Measurements from ENCODE around the gene MYT1.
A peak's percentile ranks its signal among the peaks of the same experiment; 100 is the strongest.

Gene MYT1

DNA sequence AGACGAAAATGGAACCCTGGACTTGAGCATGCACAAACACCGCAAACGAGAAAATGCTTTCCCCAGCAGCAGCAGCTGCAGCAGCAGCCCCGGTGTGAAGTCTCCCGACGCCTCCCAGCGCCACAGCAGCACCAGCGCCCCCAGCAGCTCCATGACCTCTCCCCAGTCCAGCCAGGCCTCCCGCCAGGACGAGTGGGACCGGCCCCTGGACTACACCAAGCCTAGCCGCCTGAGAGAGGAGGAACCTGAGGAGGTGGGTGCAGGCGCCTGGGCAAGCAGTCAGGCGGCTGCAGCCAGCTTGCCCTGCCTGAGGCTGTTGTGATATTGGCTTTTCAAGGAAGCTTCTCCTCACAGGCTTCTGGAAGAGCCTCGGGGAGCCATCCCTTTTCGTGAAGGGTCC, 55.5 kb downstream of the MYT1 start:
- Mint-ChIP-seq H3K4me1 (peaks cover 24% of the 10 kb centered on the region), H3K36me3 (no peaks in the 10 kb centered on the region), H3K27ac (no peak overlapping the region), H3K4me3 (no peak overlapping the region), H3K9me3 (no peaks in the 10 kb centered on the region)
- DNase-seq (ENCODE audit: low spot score in 2 of 2) = no peak
- ATAC-seq = no peak

DNA sequence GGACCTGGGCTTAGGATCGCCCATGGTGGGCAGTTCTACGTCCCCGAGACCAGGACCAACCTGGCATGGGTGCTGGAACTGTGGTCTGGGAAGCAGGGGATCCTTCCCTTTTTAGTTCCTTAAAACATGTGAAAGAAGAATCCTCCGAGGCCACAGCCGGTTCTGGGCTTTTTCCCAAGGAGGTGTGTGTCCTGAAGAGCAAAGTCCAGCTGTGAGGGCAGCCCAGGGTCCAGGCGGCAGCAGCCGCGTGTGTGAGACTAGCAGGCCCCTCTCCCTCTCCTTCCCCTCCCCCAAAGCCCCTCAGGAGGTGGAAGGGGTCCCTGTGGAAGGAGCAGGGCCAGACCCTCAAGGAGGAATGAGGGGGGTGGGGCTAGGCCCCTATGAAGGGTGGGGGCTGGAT, 56.2 kb downstream of the MYT1 start:
- ATAC-seq (no peak), DNase-seq (ENCODE audit: low spot score in 2 of 2) (no peak)
- Mint-ChIP-seq H3K36me3 (no peaks in the 10 kb centered on the region), H3K4me1 (peaks cover 19% of the 10 kb centered on the region), H3K9me3 (no peaks in the 10 kb centered on the region), H3K4me3 (no peak overlapping the region), H3K27ac (no peak overlapping the region)

DNA sequence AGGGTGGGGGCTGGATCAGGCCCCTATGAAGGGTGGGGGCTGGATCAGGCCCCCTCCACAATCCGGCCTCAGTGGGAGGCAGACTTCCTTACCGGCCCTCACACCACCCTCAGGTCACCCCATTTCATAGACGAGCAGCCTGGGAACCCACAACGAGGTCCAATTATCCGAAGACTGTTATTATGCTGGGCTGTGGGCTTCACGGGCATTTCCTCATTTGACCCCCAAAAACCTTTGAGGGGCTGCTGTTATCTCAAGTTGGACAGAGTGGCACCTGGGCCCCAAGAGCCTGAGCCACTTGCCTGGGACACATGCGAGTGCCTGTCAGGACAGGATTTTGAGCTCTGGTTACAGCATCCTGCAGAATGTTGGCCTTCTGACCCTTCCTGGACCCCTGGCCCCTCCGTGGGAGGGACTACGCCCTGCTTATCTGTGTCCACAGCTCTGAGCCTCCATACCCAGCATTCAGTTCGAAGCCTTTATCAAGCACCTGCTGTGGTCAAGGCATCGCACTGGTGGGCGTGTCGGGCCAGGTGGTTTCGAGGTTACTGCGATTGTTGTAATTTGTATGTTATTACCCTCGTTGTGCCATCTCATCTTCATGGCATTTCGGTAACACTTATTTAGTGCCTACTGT, 56.8 kb downstream of the MYT1 start:
- H3K27ac Mint-ChIP-seq = no peak overlapping the region
- H3K4me3 Mint-ChIP-seq = no peak overlapping the region
- H3K4me1 Mint-ChIP-seq = peaks cover 21% of the 10 kb centered on the region
- H3K36me3 Mint-ChIP-seq = no peaks in the 10 kb centered on the region
- no peak for ATAC-seq
- H3K9me3 Mint-ChIP-seq = no peaks in the 10 kb centered on the region
- DNase-seq (ENCODE audit: low spot score in 2 of 2) = no peak

DNA sequence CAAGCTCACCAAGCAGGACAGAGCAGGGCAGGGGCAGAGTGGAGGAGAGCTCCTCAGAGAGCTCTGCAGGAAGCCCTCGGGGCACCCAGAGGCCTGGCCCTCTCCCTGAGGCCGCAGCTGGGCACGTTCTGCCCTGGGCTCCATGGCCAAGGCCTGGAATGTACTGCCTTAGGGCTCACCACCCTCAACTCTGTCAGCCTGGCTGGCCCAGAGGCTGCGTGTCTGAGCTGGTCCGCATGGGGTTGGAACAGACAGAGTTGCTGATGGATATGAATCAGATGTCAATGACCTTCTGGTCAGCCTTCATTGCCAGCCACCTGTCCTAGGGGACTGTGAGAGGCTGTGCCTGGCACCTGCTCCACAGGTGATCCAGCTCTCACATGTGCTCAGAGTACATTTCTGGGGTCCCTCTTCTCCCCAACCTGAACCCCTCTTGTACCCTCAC, 58.1 kb downstream of the MYT1 start:
- H3K9me3 Mint-ChIP-seq = no peaks in the 10 kb centered on the region
- DNase-seq (ENCODE audit: low spot score in 2 of 2) (no peak), ATAC-seq (no peak)
- no peaks in the 10 kb centered on the region for H3K36me3 Mint-ChIP-seq
- H3K4me3 Mint-ChIP-seq = no peak overlapping the region
- H3K4me1 Mint-ChIP-seq = peaks cover 31% of the 10 kb centered on the region
- no peak overlapping the region for H3K27ac Mint-ChIP-seq

DNA sequence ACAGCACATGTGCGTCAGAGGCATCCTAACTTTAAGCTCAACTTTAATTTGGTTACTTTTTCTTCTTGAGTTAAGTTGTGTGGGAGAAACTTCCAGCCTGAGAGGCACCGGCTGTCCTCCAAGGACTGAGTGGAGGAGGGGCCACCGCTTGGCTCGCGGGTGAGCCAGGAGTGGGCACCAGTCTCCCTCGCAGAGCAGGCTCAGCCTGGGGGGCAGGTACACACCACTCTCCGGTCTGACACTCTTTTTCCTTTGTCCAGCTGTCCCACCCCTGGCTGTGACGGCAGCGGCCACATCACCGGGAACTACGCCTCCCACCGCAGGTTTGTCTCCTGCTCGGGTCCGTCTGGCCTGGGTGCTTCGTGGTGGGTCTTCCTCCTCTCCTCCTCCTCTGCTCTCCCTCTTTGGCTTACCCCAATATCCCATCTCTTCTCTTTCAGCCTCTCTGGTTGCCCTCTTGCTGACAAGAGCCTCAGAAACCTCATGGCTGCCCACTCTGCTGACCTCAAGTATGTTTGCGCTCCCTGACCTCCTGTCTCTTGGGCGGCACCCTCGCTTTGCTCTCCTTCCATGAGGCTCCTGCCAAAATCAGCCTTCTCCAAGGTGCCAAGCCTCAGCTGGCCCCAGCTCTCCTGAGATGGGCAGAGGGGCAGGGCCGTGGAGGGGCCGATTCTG, 58.7 kb downstream of the MYT1 start:
- Mint-ChIP-seq H3K36me3 (no peaks in the 10 kb centered on the region), H3K9me3 (no peaks in the 10 kb centered on the region), H3K4me1 (peaks cover 34% of the 10 kb centered on the region), H3K27ac (peak overlapping the region; percentile 27), H3K4me3 (no peak overlapping the region)
- DNase-seq (ENCODE audit: low spot score in 2 of 2) (no peak), ATAC-seq (no peak)

DNA sequence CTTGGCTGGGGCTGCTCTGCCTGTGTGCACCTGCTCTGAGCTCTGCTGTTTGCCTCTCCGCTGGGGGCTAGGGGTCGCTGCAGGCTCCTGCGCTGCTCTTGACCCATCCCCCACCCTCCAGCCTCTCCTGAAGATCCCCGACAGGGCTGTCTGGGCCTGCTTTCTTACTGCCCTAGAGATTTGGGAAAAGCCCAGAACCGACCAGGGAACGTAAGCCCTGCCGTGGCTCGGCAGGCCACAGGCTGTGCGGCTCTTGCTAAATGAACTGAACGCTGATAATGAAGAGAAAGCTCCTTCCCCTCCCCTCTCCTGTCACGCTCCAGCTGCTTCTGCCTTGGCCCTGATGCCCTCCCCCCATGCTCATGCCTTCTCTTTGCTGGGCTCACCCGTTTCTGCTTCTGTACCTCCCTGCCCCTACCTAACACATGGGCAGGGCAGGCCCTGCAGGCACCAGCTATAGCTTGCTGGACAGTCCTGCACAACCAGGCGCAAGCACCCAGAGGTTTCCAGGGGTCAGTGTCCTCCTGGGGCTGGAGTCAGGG, 59.3 kb downstream of the MYT1 start:
- Mint-ChIP-seq H3K4me3 (no peak overlapping the region), H3K9me3 (no peaks in the 10 kb centered on the region), H3K4me1 (peaks cover 38% of the 10 kb centered on the region), H3K36me3 (no peaks in the 10 kb centered on the region), H3K27ac (peak overlapping the region; percentile 27)
- DNase-seq (ENCODE audit: low spot score in 2 of 2) = no peak
- ATAC-seq = no peak

DNA sequence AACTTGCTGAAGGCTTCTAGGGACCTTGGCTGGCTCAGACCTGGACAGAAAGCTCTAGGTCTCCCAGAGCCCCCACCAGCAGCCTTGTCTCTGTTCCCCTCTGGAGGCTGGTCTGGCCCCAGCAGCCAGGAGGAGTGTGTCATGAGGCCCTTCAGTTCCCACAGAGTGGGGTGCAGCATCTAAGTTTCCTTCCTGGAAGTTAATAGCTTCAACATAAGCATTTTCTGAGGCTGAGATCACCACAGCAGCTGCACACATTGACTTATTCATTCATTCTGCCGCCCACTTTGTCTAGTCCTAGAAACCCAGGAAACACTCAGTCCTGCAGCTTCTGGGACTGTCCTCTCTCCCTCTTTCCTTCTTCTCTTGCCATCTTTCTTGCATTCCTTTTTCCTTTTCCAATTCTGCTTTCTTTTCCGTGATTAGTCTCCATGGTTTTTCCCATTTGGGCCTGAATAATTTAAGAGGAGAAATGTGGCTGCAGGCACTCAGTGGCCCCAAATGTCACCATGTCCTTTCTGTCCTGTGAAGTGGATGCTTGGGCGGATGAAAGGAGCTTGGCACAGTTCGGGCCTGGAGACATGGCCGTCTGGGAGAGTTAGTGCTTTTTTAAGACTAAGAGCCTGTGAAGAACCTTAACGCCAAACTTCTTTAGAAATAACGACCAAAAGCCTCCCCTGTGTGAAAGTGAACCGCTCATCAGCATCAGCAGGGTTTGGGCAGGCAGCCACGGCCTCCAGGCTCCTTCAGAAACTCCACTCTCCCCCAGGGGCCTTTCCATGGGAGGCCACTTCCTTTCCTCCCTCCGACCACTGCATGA, 60.3 kb downstream of the MYT1 start:
- Mint-ChIP-seq H3K4me3 (no peak overlapping the region), H3K9me3 (no peaks in the 10 kb centered on the region), H3K4me1 (peaks cover 32% of the 10 kb centered on the region), H3K27ac (no peak overlapping the region), H3K36me3 (no peaks in the 10 kb centered on the region)
- DNase-seq (ENCODE audit: low spot score in 2 of 2) (no peak), ATAC-seq (peak; percentile 68)

DNA sequence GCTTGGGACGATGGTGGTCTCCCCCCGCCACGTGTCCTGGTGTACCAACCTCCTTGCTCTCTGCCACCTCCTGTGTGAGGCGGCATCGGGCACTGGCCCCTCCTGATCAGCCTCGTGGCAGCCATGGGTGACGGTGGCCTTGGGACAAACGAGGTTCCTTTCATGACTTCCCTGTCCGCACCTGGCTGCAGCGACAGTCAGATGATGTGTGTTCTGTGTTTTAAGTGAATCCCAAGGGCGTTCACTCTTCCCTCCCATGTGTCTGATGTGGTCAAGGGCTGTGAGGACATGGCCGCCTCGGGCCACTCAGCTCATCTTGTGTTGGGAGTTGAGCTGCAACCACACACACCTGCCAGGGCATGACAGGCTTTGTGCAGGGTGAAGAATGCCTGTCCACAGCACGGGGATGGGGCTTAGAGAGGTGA, 60.9 kb downstream of the MYT1 start:
- no peak for ATAC-seq
- no peak for DNase-seq (ENCODE audit: low spot score in 2 of 2)
- no peak overlapping the region for H3K4me3 Mint-ChIP-seq
- H3K27ac Mint-ChIP-seq = no peak overlapping the region
- H3K9me3 Mint-ChIP-seq = no peaks in the 10 kb centered on the region
- no peaks in the 10 kb centered on the region for H3K36me3 Mint-ChIP-seq
- H3K4me1 Mint-ChIP-seq = peaks cover 32% of the 10 kb centered on the region

DNA sequence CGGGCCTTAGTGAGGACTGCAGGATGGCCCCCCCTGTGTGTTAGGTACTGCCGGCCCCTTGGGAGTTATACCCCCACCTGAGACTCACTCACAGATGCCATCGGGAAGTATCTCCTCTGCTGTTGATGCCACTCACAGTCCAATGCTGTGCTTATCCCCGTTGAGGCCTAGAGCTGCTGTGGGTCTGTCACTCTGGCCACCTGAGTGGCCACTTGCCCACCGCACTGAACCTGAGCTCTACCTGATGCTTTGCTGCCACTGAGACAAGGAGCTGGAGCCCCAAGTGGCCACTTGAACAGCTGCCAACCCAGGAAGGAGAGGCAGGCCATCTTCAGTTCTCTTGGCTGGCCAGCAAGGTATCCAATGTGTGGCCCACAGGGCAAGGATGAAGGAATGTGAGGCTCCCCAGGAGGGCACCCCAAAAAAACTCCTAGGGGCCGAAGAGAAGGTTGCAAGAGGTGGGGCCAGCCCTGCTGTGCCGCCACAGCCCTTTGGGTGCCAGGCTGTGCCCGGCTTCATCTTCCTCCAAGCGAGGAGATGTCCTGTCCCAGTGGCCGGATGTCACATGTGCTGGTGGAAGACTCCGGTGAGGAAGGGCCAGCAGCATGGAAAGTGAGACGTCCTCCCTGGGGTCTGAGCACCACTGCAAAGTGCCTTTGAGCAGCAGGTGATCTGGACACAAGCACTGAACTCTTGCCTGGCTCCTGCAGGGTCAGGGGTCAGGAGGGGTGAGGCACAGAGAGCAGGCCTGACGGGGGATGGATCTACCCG, 61.8 kb downstream of the MYT1 start:
- ATAC-seq = no peak
- peaks cover 32% of the 10 kb centered on the region for H3K4me1 Mint-ChIP-seq
- H3K27ac Mint-ChIP-seq = peak overlapping the region; percentile 37
- no peaks in the 10 kb centered on the region for H3K9me3 Mint-ChIP-seq
- no peak overlapping the region for H3K4me3 Mint-ChIP-seq
- DNase-seq (ENCODE audit: low spot score in 2 of 2) = no peak
- H3K36me3 Mint-ChIP-seq = no peaks in the 10 kb centered on the region

DNA sequence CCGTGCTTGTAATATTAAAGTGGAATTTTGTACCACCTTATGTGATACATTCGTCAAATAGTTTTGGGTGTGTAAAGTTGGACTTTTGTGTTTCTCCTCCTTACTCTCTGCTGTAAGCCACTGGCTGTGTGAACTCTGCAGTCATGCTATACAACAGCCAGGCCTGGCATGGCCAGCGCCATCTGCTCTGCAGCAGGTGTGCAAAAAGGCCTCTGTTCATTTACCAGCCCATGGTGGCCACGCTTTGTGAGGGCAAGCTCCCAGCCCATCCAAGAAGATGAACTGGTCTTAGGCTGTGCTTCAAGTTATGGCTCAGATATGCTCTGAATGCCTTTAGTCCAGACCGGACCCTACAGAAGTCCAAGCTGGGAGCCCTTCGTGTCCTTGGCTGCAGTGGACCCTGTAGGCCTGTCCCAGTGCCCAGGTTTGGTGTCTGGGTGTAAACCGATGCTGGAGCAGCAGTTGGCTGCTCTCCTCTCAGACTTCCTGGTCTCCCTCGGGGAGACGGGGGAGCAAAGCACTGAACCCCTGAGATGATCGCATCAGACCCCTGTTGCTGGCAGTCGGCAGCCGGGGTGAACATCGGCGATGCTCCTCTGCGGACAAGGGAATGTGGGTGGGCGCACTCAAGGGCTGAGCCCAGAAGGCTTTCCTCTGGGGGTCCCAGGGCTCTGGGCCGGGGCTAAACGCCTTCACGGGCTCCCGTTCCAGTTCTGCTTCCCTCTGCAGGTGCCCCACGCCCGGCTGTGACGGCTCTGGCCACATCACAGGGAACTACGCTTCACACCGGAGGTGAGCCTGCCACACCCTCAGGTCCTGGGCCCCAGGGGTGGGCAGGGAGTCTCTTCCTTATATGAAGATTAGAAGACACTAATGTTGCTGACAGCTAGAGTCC, 62.7 kb downstream of the MYT1 start:
- Mint-ChIP-seq H3K4me1 (peaks cover 32% of the 10 kb centered on the region), H3K36me3 (no peaks in the 10 kb centered on the region), H3K9me3 (no peaks in the 10 kb centered on the region), H3K27ac (no peak overlapping the region), H3K4me3 (no peak overlapping the region)
- ATAC-seq (no peak), DNase-seq (ENCODE audit: low spot score in 2 of 2) (no peak)

DNA sequence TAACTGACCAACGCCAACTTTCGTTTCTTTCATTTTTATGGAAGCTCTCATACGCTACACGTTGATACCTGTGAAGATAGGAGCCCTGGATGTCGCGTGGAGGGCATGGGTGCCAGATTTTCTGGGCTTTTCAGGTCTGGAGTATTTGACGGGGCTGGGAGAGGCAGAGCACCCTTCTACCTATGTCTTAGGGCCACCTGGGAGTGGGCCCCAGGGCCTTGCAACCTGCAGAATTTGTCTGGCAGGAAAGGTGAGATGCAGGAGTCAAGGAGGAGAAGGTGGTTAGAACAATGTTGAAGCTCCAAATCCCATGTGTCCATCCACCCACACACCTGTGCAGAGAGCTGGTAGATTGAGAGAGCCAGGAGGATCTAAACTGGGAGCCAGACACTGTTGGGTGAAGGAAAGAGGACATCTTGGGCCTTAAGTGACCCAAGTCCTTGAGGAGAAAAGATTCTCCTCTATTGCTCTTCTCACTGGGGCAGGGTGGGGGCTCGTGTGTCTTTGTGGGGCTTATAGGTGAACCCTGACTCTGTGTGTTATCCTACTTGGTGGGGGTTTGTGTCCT, 63.9 kb downstream of the MYT1 start:
- DNase-seq (ENCODE audit: low spot score in 2 of 2) = no peak
- H3K4me1 Mint-ChIP-seq = peaks cover 32% of the 10 kb centered on the region
- H3K36me3 Mint-ChIP-seq = no peaks in the 10 kb centered on the region
- no peak for ATAC-seq
- no peak overlapping the region for H3K27ac Mint-ChIP-seq
- H3K9me3 Mint-ChIP-seq = no peaks in the 10 kb centered on the region
- H3K4me3 Mint-ChIP-seq = no peak overlapping the region

DNA sequence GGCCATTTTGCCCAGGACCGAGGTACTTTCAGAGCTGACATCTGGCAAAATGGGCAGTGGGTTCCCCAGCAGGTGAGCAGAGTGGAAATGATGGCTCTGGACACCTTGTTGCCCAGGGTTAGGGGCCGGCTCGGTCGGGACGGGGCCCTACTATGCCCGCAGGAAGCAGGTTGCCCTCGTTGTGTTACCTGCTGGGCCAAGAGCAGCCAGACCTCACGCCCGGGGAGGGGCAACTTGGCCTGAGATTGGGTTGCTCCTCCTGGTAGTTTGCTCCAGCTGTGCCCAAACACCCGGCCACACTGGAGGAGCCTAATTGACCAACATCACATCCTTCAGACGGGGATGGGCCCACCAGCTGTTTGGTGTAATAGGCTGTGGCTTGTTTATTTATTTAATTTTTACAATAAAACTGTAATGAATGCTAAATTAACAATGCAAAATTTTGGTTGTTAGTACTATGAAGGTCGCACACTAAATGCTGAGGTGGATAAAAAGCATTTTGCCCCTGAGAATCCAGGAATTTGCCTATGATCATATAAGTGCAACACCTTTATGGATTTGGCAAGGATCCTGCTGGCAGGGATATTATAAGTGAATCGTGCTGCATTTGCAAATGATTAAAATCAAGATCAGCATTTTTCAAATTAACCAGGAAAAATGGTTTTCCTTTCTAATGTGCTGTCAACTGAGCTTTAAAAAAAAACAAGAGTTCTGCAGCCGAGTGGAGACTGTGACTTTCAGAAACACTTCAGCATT, 64.7 kb downstream of the MYT1 start:
- Mint-ChIP-seq H3K36me3 (no peaks in the 10 kb centered on the region), H3K27ac (no peak overlapping the region), H3K4me3 (no peak overlapping the region), H3K9me3 (no peaks in the 10 kb centered on the region), H3K4me1 (peaks cover 30% of the 10 kb centered on the region)
- no peak for DNase-seq (ENCODE audit: low spot score in 2 of 2)
- ATAC-seq = no peak

DNA sequence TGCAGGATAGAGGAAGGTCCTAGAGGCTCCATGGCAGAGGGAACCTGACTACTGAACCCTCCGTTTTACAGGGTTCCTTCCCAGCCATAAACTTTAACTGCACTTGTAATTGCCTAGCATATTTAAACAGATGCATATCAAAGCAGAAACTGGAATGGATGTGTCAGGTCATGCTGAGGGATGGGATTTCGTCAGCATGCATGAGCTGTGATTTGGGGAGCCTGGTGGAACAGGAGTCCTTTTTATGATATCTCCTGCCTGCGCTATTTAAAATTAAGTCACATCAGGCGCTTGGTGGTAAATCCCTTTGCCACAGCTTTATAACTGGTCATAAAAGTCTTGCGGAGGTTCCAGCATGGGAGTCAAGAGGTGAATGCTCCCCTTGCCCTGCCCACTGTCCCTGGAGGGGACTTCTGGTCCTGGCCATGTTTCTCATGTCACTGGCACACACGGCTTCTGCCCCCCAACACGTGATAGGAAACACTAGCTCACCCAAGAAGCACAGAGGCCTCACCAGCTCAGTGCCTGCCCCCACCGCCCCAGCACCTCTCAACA, 65.3 kb downstream of the MYT1 start:
- H3K27ac Mint-ChIP-seq = no peak overlapping the region
- peaks cover 25% of the 10 kb centered on the region for H3K4me1 Mint-ChIP-seq
- no peaks in the 10 kb centered on the region for H3K36me3 Mint-ChIP-seq
- DNase-seq (ENCODE audit: low spot score in 2 of 2) = no peak
- no peak for ATAC-seq
- no peaks in the 10 kb centered on the region for H3K9me3 Mint-ChIP-seq
- no peak overlapping the region for H3K4me3 Mint-ChIP-seq
